Activated CD8-positive, alpha-beta T cell treated with anti-CD3 and anti-CD28 coated beads, Interleukin-2, amount 10 ng/mL, durations not matched to agents 7 days and 5 days (primary cell): Measurements from ENCODE around the gene PHACTR3. TPM values are rescaled to one million over a fixed set of nuclear protein-coding genes. Genes with fewer than 3 reads are reported as not detected.

ENCODE experiments used
- ATAC-seq: fragments of 150-1000 bp; cut with Tn5 transposase; one replicate; pipeline ENCODE4 v1.10.0; 2021; ENCODE audit warnings: moderate library complexity
- CTCF ChIA-PET: fragments of 350-600 bp; sonication (Branson Sonifier 250); formaldehyde crosslinking; loops from one replicate; lab custom pipeline; 2021; ENCODE audit warnings: antibody characterized with exemption; lab: Charles Lee
- POLR2A ChIA-PET: fragments of 350-600 bp; sonication (Branson Sonifier 250); formaldehyde crosslinking; loops from one replicate; lab custom pipeline; 2021; ENCODE audit warnings: antibody characterized with exemption; lab: Charles Lee
- DNase-seq: peaks from one replicate; pipeline ENCODE4 v3.0.0-alpha.2; 2020
- H3K27ac Mint-ChIP-seq: one replicate; pipeline ENCODE4 v1.8.0; 2021; ENCODE audit warnings: mild to moderate bottlenecking, mixed read lengths
- H3K27me3 Mint-ChIP-seq: one replicate; pipeline ENCODE4 v1.8.0; 2021; ENCODE audit warnings: low read depth, mixed read lengths
- H3K36me3 Mint-ChIP-seq: one replicate; pipeline ENCODE4 v1.8.0; 2021; ENCODE audit warnings: low read depth, mixed read lengths
- H3K4me1 Mint-ChIP-seq: one replicate; pipeline ENCODE4 v1.8.0; 2021; ENCODE audit warnings: low read depth, mixed read lengths
- H3K4me3 Mint-ChIP-seq: one replicate; pipeline ENCODE4 v1.8.0; 2021; ENCODE audit warnings: mild to moderate bottlenecking, mixed read lengths
- H3K9me3 Mint-ChIP-seq: one replicate; pipeline ENCODE4 v1.8.0; 2022; ENCODE audit warnings: mixed read lengths; ENCODE audit not compliant: insufficient read depth
- total RNA-seq, 2 experiments: library from RNA; stranded (reverse); gene quantifications; one replicate each; pipeline ENCODE4 v1.2.3, GENCODE V29; 2021

PHACTR3 gene
- total RNA-seq, 2 experiments from 2014 or later: not detected

DNA sequence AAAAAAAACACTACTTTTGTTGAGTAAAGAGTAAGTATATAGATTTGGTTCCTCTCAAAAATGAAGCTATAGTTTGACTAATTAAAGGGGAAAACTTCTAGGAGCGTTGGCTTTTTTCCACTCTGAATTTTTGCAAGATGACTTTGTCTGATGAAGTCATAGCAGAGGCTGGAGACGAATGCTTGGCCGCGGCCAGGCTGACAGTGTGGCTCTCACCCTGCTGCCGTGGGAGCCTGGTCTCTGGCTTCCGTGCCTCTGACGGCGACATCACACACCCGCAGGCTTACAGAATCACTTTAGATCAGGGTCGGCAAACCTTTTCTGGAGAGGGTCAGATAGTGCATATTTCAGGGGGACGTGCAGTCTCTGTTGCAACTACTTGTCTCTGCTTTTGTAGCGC, 145.0 kb downstream of the PHACTR3 start:
- Mint-ChIP-seq H3K27ac (no peak overlapping the region), H3K4me1 (no peaks in the 10 kb centered on the region), H3K4me3 (no peak overlapping the region), H3K36me3 (no peaks in the 10 kb centered on the region), H3K9me3 (no peaks in the 10 kb centered on the region), H3K27me3 (no peaks in the 10 kb centered on the region)
- DNase-seq: no peak
- CTCF ChIA-PET: no interaction called here
- no peak for ATAC-seq
- POLR2A ChIA-PET: no interaction called here

DNA sequence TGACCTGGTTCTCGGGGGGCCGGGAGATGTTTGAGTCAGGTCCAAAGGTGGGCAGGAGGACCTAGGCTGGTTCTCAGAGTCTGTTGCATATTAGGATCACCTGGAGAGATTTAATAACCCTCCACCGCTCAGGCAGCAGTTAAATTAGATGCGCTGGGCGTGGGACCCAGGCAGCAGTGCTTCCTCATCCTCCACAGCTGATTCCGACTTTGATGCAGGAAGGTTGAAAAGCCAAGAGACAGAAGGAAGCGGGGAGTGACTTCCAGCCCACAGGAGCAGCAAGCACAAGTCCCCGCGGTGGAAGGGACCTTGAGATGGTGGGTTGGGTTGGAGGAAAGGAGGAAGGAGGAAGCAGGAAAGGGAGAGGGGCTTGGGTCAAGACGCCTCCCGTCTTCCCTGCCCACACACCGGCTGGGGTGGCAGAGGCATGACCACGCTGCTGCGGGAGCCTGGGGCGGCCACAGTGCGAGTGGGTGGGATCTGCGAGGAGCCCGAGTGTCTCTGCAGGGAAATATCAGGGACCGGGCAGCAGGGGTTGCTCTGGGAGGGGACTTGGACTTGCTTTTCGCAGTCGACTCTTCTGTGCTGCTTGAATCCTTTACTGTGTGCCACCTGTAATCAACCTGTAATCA, 146.0 kb downstream of the PHACTR3 start:
- Mint-ChIP-seq H3K4me1 (no peaks in the 10 kb centered on the region), H3K27me3 (no peaks in the 10 kb centered on the region), H3K27ac (no peak overlapping the region), H3K9me3 (no peaks in the 10 kb centered on the region), H3K4me3 (no peak overlapping the region), H3K36me3 (no peaks in the 10 kb centered on the region)
- ATAC-seq: no peak
- POLR2A ChIA-PET: no interaction called here
- no peak for DNase-seq
- CTCF ChIA-PET: no interaction called here

DNA sequence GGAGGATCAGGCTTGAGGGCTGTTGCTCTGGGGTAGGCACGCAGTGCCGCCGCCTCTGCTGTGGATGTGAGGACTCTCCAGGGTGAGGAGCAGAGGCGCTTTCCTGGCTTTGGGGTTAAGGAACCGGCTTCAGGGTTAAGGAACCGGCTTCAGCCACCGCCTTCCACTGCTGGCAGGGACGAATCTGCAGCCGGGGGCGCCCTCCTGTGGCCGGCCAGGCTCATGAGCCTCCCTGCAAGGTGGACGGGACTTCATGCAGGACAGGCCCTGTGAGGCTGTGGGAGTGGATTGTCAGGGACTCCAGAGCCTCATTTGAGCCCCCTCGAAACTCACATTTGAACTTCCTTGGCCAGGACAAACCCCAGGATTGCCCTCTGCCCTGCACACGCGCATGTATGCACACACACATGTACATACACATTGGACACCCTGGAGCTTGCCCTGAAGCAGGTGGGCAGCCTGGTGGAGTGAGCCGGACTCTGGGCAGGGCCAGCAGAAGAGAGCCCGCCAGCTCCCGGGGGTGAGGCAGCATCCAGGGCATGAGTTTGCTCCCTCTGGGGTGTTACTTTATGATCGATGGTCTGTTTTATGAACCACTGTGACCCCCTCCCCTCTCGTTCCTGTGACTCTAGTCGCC, 146.9 kb downstream of the PHACTR3 start:
- H3K36me3 Mint-ChIP-seq: no peaks in the 10 kb centered on the region
- DNase-seq (peak; percentile 55), ATAC-seq (peak; percentile 61)
- H3K4me3 Mint-ChIP-seq: no peak overlapping the region
- H3K27me3 Mint-ChIP-seq: no peaks in the 10 kb centered on the region
- no peak overlapping the region for H3K27ac Mint-ChIP-seq
- no peaks in the 10 kb centered on the region for H3K4me1 Mint-ChIP-seq
- no peaks in the 10 kb centered on the region for H3K9me3 Mint-ChIP-seq
- CTCF ChIA-PET: interaction anchor here (0.8 kb wide), 1 partner anchor 178 kb away, joined by 4 read pairs; no protein-coding TSS in a partner anchor
- POLR2A ChIA-PET: no interaction called here

DNA sequence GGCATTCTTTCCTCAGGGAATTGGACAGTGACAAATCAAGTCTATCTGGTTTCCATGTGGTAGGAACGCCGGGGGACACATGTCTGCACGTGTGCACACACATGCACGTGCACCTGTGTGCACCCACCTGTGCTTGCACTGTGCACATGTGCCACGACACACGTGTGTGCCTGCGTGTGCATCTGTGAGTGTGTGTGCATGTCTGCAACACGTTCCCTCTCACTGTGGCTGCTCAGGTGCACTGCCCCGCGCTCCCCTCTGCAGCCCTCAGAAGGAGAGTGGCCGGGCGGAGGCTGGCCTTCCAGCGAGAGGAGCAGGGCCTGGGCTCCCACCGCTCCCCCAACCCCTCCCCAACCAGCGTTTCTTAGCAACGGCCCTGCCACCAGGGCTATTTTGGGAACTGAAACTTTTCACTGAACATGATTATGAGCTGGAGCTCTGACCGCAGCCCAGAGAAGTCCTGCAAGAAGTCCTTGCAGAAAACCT, 147.8 kb downstream of the PHACTR3 start:
- no peak for DNase-seq
- no peak for ATAC-seq
- Mint-ChIP-seq H3K27ac (no peak overlapping the region), H3K27me3 (no peaks in the 10 kb centered on the region), H3K9me3 (no peaks in the 10 kb centered on the region), H3K4me3 (no peak overlapping the region), H3K4me1 (no peaks in the 10 kb centered on the region), H3K36me3 (no peaks in the 10 kb centered on the region)
- ChIA-PET POLR2A (no interaction called here), CTCF (interaction anchor here (0.8 to 1.5 kb wide), 2 partner anchors 179 to 181 kb away, joined by 4 read pairs; no protein-coding TSS in a partner anchor)

DNA sequence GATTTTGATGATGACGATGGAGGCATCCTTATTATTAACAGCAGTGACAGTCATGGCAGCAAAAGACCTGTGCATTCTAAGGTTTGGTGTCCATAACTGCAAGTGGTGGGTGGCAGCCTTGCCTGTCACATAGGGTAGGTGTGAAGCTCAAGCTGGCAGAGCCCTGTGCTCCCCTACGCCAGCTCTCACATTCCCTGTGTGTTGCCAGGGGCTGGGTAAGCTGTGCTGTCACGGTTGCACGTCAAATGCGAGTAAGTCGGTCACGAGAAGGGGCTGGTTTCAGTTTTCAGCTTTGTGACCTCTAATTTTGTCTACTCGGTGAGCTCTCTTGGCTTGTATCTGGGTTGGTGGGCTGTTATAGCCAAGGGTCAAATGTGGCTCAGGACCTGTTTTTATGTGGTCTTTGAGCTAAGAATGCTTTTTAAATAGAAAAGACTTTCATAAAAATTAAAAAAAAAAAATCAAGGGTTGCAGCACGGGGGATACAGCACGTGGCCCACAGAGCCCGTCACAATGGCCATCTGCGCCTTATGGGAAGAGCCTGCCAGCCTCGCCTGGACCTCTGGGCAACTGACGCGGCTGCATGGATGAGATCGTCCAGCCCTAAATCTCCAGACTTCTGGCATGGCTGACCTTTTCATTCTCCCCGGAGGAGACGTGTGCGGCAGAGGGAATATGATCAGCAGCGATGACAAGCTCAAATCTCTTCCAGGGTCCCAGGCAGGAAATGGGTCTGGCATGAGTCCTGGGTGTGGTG, 148.5 kb downstream of the PHACTR3 start:
- Mint-ChIP-seq H3K4me3 (no peak overlapping the region), H3K27me3 (no peaks in the 10 kb centered on the region), H3K27ac (no peak overlapping the region), H3K4me1 (no peaks in the 10 kb centered on the region), H3K36me3 (no peaks in the 10 kb centered on the region), H3K9me3 (no peaks in the 10 kb centered on the region)
- ChIA-PET POLR2A (no interaction called here), CTCF (interaction anchor here (1.5 kb wide), 1 partner anchor 181 kb away, joined by 4 read pairs; no protein-coding TSS in a partner anchor)
- ATAC-seq (no peak), DNase-seq (no peak)

DNA sequence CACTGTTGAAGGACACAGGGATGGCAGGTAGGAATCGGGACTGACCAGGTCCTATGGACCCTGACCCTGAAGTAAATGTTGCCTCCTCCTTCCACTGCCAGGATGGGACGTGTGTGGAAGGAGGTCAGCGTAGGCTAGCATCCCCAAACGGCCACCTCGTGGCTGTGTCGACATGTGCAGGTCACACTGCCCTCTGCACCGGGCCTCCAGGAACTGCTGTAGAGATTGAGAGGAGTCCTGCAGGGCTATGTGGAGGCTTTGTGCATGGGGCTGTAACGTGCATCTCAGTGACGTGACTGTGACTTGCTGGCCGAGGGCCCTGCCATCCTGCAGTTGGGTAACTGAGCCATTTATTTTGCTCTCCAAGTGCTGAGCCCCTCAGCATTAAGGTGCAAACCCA, 149.5 kb downstream of the PHACTR3 start:
- Mint-ChIP-seq H3K4me3 (no peak overlapping the region), H3K9me3 (no peaks in the 10 kb centered on the region), H3K27me3 (no peaks in the 10 kb centered on the region), H3K36me3 (no peaks in the 10 kb centered on the region), H3K27ac (no peak overlapping the region), H3K4me1 (no peaks in the 10 kb centered on the region)
- ATAC-seq (no peak), DNase-seq (no peak)
- ChIA-PET CTCF (interaction anchor here (1.5 kb wide), 1 partner anchor 182 kb away, joined by 4 read pairs; no protein-coding TSS in a partner anchor), POLR2A (no interaction called here)

DNA sequence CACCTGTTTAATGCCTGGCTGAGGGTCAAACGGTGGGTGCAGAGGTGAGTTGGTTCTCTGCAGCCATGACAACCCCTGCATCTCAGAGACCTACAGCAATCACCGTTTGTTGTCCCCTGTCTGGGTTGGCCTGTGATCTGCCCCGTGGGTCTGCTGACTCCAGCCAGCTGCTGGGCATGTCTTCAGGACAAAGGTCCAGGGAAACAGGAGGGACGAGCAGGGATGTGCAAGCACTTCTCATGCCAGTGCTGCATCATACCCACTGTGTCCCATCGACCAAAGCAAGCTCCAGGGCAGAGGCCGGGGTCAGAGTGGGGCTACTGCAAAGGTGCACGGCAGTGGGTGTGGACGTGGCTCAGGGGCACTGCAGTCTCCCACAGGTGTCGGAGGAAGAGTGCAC, 150.2 kb downstream of the PHACTR3 start:
- no peaks in the 10 kb centered on the region for H3K4me1 Mint-ChIP-seq
- H3K27ac Mint-ChIP-seq: no peak overlapping the region
- no peaks in the 10 kb centered on the region for H3K36me3 Mint-ChIP-seq
- ATAC-seq (no peak), DNase-seq (no peak)
- no peaks in the 10 kb centered on the region for H3K9me3 Mint-ChIP-seq
- H3K27me3 Mint-ChIP-seq: no peaks in the 10 kb centered on the region
- no peak overlapping the region for H3K4me3 Mint-ChIP-seq
- ChIA-PET CTCF (no interaction called here), POLR2A (no interaction called here)

DNA sequence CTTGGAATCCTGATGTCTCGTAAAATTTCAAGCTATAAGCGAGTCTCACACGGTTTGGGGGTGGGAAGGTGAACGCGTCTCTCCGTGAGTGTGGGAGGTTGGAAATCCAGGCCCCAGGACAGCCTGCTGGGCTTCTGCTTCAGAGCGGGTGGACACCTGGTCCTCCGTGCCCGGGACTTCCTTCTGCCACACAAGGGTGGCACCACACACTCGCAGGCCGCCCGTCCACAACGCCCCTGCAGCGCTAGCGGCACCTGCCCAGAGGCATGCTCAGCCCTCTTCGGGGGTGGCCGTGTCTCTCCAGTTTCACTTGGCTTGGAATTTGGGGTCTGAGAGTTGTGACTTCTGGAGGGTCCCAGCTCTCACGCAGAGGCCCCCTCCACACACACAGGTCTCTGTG, 151.9 kb downstream of the PHACTR3 start:
- CTCF ChIA-PET: no interaction called here
- ATAC-seq (no peak), DNase-seq (no peak)
- Mint-ChIP-seq H3K9me3 (no peaks in the 10 kb centered on the region), H3K4me1 (no peaks in the 10 kb centered on the region), H3K36me3 (no peaks in the 10 kb centered on the region), H3K27me3 (no peaks in the 10 kb centered on the region), H3K4me3 (no peak overlapping the region), H3K27ac (no peak overlapping the region)
- POLR2A ChIA-PET: no interaction called here

DNA sequence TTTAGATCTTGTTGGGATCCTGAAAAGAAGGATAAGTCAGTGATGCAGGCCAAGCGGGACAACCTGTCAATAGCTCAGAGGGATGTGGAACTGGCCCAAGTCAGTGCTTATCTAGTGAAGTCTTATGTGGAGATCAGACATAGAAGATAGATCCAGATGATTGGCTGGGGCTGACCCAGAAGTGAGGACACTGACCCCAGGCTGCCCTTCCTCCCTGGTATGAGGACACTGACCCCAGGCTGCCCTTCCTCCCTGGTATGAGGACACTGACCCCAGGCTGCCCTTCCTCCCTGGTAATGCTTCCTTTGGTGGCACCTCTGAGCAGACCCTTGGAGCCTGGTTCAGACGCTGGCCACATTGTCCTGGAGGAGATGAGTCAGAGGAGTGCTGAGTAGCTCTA, 159.7 kb downstream of the PHACTR3 start:
- H3K9me3 Mint-ChIP-seq: no peaks in the 10 kb centered on the region
- ChIA-PET POLR2A (no interaction called here), CTCF (no interaction called here)
- H3K4me1 Mint-ChIP-seq: no peaks in the 10 kb centered on the region
- ATAC-seq (no peak), DNase-seq (no peak)
- H3K27ac Mint-ChIP-seq: no peak overlapping the region
- no peak overlapping the region for H3K4me3 Mint-ChIP-seq
- H3K36me3 Mint-ChIP-seq: no peaks in the 10 kb centered on the region
- no peaks in the 10 kb centered on the region for H3K27me3 Mint-ChIP-seq

DNA sequence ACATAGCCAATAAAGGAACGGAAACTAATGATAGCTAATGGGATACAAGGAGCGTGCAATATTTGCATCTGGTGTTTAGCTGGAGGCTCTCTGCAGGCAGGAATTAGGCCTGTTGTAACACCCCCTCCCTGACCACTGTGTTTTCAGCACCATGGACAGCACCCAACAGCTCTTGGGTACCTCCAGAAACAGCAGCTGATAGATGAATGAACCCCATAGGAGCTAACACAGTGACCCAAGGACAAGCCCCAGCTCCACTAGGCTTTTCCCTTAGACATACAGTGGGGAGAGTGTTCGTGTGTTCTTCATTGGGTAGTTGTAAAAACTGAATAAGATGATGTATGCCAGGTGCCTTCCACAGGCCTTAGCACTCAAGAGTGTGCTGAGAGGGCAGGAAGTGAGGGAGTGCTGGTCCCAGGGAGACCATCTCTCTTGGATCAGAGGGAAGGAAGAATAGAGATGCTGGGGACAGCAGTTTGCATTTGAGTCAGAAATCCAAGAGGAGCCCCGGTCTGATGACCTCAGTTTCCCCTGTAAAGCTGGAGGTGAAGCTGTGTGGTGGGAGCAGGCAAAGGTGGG, 161.3 kb downstream of the PHACTR3 start:
- Mint-ChIP-seq H3K4me3 (no peak overlapping the region), H3K36me3 (no peaks in the 10 kb centered on the region), H3K9me3 (no peaks in the 10 kb centered on the region), H3K27me3 (no peaks in the 10 kb centered on the region), H3K27ac (no peak overlapping the region), H3K4me1 (no peaks in the 10 kb centered on the region)
- POLR2A ChIA-PET: no interaction called here
- DNase-seq (peak; percentile 55), ATAC-seq (no peak)
- CTCF ChIA-PET: no interaction called here

DNA sequence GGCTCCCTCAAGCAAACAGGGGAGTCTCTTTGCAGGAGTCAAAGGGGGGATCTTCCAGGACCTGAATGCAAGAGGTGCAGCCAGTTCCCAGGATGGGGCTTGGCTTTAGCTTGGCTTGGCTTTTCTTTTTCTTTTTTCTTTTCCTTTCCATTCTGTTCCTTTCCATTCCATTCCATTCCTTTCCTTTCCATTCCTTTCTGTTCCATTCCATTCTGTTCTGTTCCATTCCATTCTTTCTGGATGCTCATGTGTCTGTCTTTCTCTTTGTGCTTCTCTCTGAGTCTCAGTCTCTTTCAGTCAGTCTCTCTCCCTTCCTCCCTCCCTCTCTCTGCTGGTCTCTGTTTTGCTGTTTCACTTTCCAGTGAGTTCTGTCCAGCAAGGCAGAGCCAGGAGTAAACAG, 163.3 kb downstream of the PHACTR3 start:
- H3K4me1 Mint-ChIP-seq: no peaks in the 10 kb centered on the region
- POLR2A ChIA-PET: no interaction called here
- H3K4me3 Mint-ChIP-seq: no peak overlapping the region
- no peaks in the 10 kb centered on the region for H3K27me3 Mint-ChIP-seq
- no peaks in the 10 kb centered on the region for H3K36me3 Mint-ChIP-seq
- ATAC-seq (no peak), DNase-seq (no peak)
- no peak overlapping the region for H3K27ac Mint-ChIP-seq
- CTCF ChIA-PET: no interaction called here
- H3K9me3 Mint-ChIP-seq: no peaks in the 10 kb centered on the region

DNA sequence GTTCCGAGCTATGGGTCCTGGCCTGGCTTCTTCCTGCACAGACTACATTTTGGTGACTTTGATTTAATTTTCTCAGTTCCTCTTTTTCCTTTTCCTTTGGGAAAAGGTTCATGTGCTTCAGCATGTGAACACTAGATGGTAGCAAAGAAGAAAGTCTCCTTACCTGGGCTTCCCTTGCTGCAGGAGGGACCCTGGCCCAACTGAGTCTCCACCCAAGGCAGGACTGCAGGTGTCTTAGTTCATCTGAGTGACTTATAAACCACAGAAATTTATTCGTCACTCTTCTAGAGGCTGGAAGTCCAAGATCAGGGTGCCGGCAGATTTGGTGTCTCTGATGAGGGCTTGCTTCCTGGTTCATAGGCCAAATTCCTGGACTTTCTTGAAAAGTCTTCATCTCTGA, 165.9 kb downstream of the PHACTR3 start:
- Mint-ChIP-seq H3K9me3 (no peaks in the 10 kb centered on the region), H3K36me3 (no peaks in the 10 kb centered on the region), H3K4me3 (no peak overlapping the region), H3K4me1 (no peaks in the 10 kb centered on the region), H3K27me3 (no peaks in the 10 kb centered on the region), H3K27ac (no peak overlapping the region)
- DNase-seq (no peak), ATAC-seq (no peak)
- ChIA-PET POLR2A (no interaction called here), CTCF (no interaction called here)
